HEK293 (cell line): ENCODE data around the gene B4GALT6.

Experiments
- CTCF ChIA-PET: fragments of 350-600 bp; formaldehyde crosslinking; extraction: SDS; loops from one replicate; lab custom pipeline; 2021; ENCODE audit warnings: antibody characterized with exemption; lab: Yijun Ruan, JAX
- POLR2A ChIA-PET: fragments of 300-600 bp; formaldehyde crosslinking; extraction: SDS; loops from one replicate; lab custom pipeline; 2020; ENCODE audit warnings: antibody characterized with exemption, inconsistent platforms; lab: Yijun Ruan, JAX
- H3K27ac ChIP-seq: fragments of 200-500 bp; sonication (Bioruptor generic); 2 replicates; pipeline ENCODE4 v1.5.1; 2014; ENCODE audit warnings: low read depth, low read length, control low read depth, inconsistent platforms; ENCODE audit errors: extremely low read depth
- H3K36me3 ChIP-seq, 2 experiments: fragments of 200-500 bp in 1 of 2; sonication (Bioruptor generic) in 1 of 2; 1 replicate in 1 of 2; 2 replicates in 1 of 2; pipeline ENCODE4 v1.5.1; 2014 to 2017; ENCODE audit warnings: inconsistent platforms in 2 of 2, low read length in 2 of 2; ENCODE audit not compliant: control insufficient read depth in 2 of 2, insufficient read depth in 1 of 2
- H3K4me1 ChIP-seq: fragments of 200-500 bp; sonication (Bioruptor generic); 2 replicates; pipeline ENCODE4 v1.5.1; 2014; ENCODE audit warnings: mild to moderate bottlenecking, low read length, inconsistent platforms; ENCODE audit not compliant: control insufficient read depth, insufficient read depth
- H3K4me3 ChIP-seq: 2 replicates; pipeline ENCODE4 v1.5.1; 2011; ENCODE audit warnings: low read depth, mild to moderate bottlenecking, control low read depth, low read length, moderate library complexity
- H3K9me3 ChIP-seq: fragments of 200-500 bp; sonication (Bioruptor generic); 2 replicates; pipeline ENCODE4 v1.5.1; 2014; ENCODE audit warnings: low read depth, low read length, inconsistent platforms; ENCODE audit not compliant: control insufficient read depth, insufficient read depth
- GLIS2 ChIP-seq: fragments of 450-650 bp; formaldehyde crosslinking; IDR thresholded peaks from 2 replicates; pipeline ENCODE4 v1.5.1; 2016; ENCODE audit warnings: missing biosample characterization, missing genetic modification characterization
- IKZF3 ChIP-seq: fragments of 450-650 bp; IDR thresholded peaks from 2 replicates; pipeline ENCODE4 v1.5.0; 2018; ENCODE audit warnings: missing biosample characterization, mild to moderate bottlenecking, missing genetic modification characterization, moderate library complexity
- KLF9 ChIP-seq: fragments of 450-650 bp; formaldehyde crosslinking; IDR thresholded peaks from 2 replicates; pipeline ENCODE4 v1.5.1; 2016; ENCODE audit warnings: missing biosample characterization, missing genetic modification characterization, low read depth
- RBAK ChIP-seq: fragments of 450-650 bp; formaldehyde crosslinking; IDR thresholded peaks from 2 replicates; pipeline ENCODE4 v1.5.1; 2016; ENCODE audit warnings: missing biosample characterization, missing genetic modification characterization
- YY2 ChIP-seq: fragments of 450-650 bp; formaldehyde crosslinking; IDR thresholded peaks from 2 replicates; pipeline ENCODE4 v1.5.1; 2016; ENCODE audit warnings: missing biosample characterization, missing genetic modification characterization
- ZFP3 ChIP-seq: fragments of 450-650 bp; formaldehyde crosslinking; IDR thresholded peaks from 2 replicates; pipeline ENCODE4 v1.5.1; 2016; ENCODE audit warnings: low read depth, missing biosample characterization, missing genetic modification characterization
- ZFP37 ChIP-seq: fragments of 450-650 bp; formaldehyde crosslinking; IDR thresholded peaks from 2 replicates; pipeline ENCODE4 v1.5.1; 2016; ENCODE audit warnings: missing biosample characterization, missing genetic modification characterization
- ZFP69B ChIP-seq: fragments of 450-650 bp; formaldehyde crosslinking; IDR thresholded peaks from 2 replicates; pipeline ENCODE4 v1.5.1; 2016; ENCODE audit warnings: missing biosample characterization, missing genetic modification characterization
- ZNF274 ChIP-seq, 2 experiments: fragments of 200-500 bp in 1 of 2; fragments of 450-650 bp in 1 of 2; sonication (Bioruptor generic) in 1 of 2; formaldehyde crosslinking in 1 of 2; IDR thresholded peaks; 2 replicates each; pipeline versions ENCODE4 v1.5.1 to v1.6.1; 2014 to 2016; ENCODE audit warnings: borderline replicate concordance in 1 of 2, inconsistent platforms in 1 of 2, low read length in 1 of 2, missing biosample characterization in 1 of 2, missing genetic modification characterization in 1 of 2
- ZNF510 ChIP-seq: fragments of 450-650 bp; formaldehyde crosslinking; IDR thresholded peaks from 2 replicates; pipeline ENCODE4 v1.5.1; 2018; ENCODE audit warnings: mild to moderate bottlenecking, missing genetic modification characterization, missing biosample characterization; ENCODE audit not compliant: insufficient replicate concordance
- ZNF629 ChIP-seq: fragments of 450-650 bp; formaldehyde crosslinking; IDR thresholded peaks from 2 replicates; pipeline ENCODE4 v1.5.1; 2017; ENCODE audit warnings: missing biosample characterization, missing genetic modification characterization
- ZNF660 ChIP-seq: fragments of 450-650 bp; IDR thresholded peaks from 2 replicates; pipeline ENCODE4 v1.5.1; 2018; ENCODE audit warnings: missing biosample characterization, mild to moderate bottlenecking, missing genetic modification characterization
- ZNF776 ChIP-seq: fragments of 450-650 bp; formaldehyde crosslinking; IDR thresholded peaks from 2 replicates; pipeline ENCODE4 v1.5.0; 2017; ENCODE audit warnings: missing biosample characterization, missing genetic modification characterization, borderline replicate concordance
- TF ChIP-seq, protein P1 (sequence below): fragments of 450-650 bp; formaldehyde crosslinking; IDR thresholded peaks from 2 replicates; pipeline ENCODE4 v1.5.1; 2017; ENCODE audit warnings: missing biosample characterization, missing genetic modification characterization
- TF ChIP-seq, protein P2 (sequence below): fragments of 450-650 bp; formaldehyde crosslinking; IDR thresholded peaks from 2 replicates; pipeline ENCODE4 v1.5.1; 2017; ENCODE audit warnings: missing biosample characterization, missing genetic modification characterization
- TF ChIP-seq, protein P3 (sequence below): fragments of 450-650 bp; formaldehyde crosslinking; IDR thresholded peaks from 2 replicates; pipeline ENCODE4 v1.5.1; 2016; ENCODE audit warnings: missing biosample characterization, missing genetic modification characterization
- TF ChIP-seq, protein P4 (sequence below): fragments of 450-650 bp; formaldehyde crosslinking; IDR thresholded peaks from 2 replicates; pipeline ENCODE4 v1.5.1; 2016; ENCODE audit warnings: missing biosample characterization, missing genetic modification characterization
- TF ChIP-seq, protein P5 (sequence below): fragments of 450-650 bp; formaldehyde crosslinking; IDR thresholded peaks from 2 replicates; pipeline ENCODE4 v1.5.1; 2016; ENCODE audit warnings: missing biosample characterization, missing genetic modification characterization
- TF ChIP-seq, protein P6 (sequence below): fragments of 450-650 bp; formaldehyde crosslinking; IDR thresholded peaks from 2 replicates; pipeline ENCODE4 v1.5.1; 2016; ENCODE audit warnings: missing biosample characterization, missing genetic modification characterization

The B4GALT6 gene

DNA sequence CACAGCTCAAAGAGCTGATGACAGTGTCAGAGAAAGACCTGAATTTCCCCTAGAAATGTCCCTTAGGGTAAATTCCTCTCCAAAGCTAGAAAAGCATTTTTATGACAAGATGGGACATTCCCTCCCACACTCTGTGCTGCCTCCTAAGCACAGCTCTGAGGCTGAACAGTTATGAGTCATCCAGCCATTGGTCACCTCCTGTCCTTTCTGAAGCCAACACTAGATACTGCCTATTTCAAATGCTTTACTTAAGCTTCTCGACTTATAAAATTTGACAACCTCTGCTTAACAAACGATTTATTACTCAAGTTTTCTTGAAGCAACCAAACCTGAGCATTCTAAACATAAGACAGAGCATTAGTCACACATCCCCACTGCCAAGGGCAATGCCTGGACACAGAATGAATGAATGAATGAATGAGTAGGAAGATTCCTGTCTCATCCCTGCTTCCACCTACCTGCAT lies 35.4 kb downstream of the B4GALT6 start (continued):
- TF ChIP-seq ZNF274 (IDR thresholded peaks at IDR 0.05; ENCODE audit: low read length) (no peak), ZNF274 (tag by site-specific recombination; IDR thresholded peaks at IDR 0.05; ENCODE audit: borderline replicate concordance) (no peak), ZNF776 (tag by site-specific recombination) (no peak)
- TF ChIP-seq, protein P1, sequence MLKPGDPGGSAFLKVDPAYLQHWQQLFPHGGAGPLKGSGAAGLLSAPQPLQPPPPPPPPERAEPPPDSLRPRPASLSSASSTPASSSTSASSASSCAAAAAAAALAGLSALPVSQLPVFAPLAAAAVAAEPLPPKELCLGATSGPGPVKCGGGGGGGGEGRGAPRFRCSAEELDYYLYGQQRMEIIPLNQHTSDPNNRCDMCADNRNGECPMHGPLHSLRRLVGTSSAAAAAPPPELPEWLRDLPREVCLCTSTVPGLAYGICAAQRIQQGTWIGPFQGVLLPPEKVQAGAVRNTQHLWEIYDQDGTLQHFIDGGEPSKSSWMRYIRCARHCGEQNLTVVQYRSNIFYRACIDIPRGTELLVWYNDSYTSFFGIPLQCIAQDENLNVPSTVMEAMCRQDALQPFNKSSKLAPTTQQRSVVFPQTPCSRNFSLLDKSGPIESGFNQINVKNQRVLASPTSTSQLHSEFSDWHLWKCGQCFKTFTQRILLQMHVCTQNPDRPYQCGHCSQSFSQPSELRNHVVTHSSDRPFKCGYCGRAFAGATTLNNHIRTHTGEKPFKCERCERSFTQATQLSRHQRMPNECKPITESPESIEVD: peak; percentile 61
- TF ChIP-seq, protein P2, sequence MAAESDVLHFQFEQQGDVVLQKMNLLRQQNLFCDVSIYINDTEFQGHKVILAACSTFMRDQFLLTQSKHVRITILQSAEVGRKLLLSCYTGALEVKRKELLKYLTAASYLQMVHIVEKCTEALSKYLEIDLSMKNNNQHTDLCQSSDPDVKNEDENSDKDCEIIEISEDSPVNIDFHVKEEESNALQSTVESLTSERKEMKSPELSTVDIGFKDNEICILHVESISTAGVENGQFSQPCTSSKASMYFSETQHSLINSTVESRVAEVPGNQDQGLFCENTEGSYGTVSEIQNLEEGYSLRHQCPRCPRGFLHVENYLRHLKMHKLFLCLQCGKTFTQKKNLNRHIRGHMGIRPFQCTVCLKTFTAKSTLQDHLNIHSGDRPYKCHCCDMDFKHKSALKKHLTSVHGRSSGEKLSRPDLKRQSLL: no peak

DNA sequence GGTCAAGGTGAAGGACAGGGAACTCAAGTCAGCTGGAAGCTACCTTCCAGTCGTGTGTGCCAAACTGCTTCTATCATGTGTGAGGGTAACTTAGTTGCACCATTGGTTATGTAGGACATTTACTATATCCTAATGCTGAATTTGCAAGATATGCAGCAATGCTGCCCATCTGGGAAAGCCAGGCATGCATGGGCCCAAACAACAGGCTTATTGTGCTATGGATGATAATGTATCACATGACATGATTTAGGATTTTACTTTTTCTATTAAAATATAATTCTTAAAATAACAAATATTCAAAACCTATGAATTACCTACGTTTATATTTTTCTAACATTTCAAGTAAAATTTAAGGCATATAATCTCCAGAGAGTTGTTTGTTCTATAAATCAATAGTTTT lies 35.9 kb downstream of the B4GALT6 start:
- Histone ChIP-seq H3K4me1 (peaks cover 11% of the 10 kb centered on the region), H3K4me3 (no peak overlapping the region), H3K9me3 (no peaks in the 10 kb centered on the region), H3K27ac (no peak overlapping the region), H3K36me3 (peaks cover 0 to under 1% of the 10 kb centered on the region in 2 experiments; a peak in 1 of 3 replicates)
- POLR2A ChIA-PET: interaction anchor here (1.1 kb wide), 1 partner anchor 10 kb away, joined by 4 read pairs; no protein-coding TSS in a partner anchor
- CTCF ChIA-PET: interaction anchor here (0.6 to 1.1 kb wide), 3 partner anchors 85 to 359 kb away, joined by 3 read pairs; no protein-coding TSS in a partner anchor
- TF ChIP-seq GLIS2 (tag by site-specific recombination): no peak
- TF ChIP-seq ZNF510 (tag by site-specific recombination): no peak
- TF ChIP-seq, protein P3, sequence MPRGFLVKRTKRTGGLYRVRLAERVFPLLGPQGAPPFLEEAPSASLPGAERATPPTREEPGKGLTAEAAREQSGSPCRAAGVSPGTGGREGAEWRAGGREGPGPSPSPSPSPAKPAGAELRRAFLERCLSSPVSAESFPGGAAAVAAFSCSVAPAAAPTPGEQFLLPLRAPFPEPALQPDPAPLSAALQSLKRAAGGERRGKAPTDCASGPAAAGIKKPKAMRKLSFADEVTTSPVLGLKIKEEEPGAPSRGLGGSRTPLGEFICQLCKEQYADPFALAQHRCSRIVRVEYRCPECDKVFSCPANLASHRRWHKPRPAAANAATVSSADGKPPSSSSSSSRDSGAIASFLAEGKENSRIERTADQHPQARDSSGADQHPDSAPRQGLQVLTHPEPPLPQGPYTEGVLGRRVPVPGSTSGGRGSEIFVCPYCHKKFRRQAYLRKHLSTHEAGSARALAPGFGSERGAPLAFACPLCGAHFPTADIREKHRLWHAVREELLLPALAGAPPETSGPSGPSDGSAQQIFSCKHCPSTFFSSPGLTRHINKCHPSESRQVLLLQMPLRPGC (tag by site-specific recombination): no peak
- TF ChIP-seq, protein P4, sequence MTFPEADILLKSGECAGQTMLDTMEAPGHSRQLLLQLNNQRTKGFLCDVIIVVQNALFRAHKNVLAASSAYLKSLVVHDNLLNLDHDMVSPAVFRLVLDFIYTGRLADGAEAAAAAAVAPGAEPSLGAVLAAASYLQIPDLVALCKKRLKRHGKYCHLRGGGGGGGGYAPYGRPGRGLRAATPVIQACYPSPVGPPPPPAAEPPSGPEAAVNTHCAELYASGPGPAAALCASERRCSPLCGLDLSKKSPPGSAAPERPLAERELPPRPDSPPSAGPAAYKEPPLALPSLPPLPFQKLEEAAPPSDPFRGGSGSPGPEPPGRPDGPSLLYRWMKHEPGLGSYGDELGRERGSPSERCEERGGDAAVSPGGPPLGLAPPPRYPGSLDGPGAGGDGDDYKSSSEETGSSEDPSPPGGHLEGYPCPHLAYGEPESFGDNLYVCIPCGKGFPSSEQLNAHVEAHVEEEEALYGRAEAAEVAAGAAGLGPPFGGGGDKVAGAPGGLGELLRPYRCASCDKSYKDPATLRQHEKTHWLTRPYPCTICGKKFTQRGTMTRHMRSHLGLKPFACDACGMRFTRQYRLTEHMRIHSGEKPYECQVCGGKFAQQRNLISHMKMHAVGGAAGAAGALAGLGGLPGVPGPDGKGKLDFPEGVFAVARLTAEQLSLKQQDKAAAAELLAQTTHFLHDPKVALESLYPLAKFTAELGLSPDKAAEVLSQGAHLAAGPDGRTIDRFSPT (tag by site-specific recombination): no peak
- no peak for TF ChIP-seq IKZF3 (tag by site-specific recombination)
- no peak for TF ChIP-seq ZNF629 (tag by site-specific recombination)
- no peak for TF ChIP-seq YY2 (tag by site-specific recombination)
- no peak for TF ChIP-seq ZNF660 (tag by site-specific recombination)
- no peak for TF ChIP-seq ZFP37 (tag by site-specific recombination)
- TF ChIP-seq, protein P5, sequence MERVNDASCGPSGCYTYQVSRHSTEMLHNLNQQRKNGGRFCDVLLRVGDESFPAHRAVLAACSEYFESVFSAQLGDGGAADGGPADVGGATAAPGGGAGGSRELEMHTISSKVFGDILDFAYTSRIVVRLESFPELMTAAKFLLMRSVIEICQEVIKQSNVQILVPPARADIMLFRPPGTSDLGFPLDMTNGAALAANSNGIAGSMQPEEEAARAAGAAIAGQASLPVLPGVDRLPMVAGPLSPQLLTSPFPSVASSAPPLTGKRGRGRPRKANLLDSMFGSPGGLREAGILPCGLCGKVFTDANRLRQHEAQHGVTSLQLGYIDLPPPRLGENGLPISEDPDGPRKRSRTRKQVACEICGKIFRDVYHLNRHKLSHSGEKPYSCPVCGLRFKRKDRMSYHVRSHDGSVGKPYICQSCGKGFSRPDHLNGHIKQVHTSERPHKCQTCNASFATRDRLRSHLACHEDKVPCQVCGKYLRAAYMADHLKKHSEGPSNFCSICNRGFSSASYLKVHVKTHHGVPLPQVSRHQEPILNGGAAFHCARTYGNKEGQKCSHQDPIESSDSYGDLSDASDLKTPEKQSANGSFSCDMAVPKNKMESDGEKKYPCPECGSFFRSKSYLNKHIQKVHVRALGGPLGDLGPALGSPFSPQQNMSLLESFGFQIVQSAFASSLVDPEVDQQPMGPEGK (tag by site-specific recombination): no peak
- TF ChIP-seq, protein P1: no peak
- TF ChIP-seq ZFP69B (tag by site-specific recombination): no peak
- no peak for TF ChIP-seq ZFP3 (tag by site-specific recombination)
- no peak for TF ChIP-seq KLF9 (tag by site-specific recombination)
- no peak for TF ChIP-seq RBAK (tag by site-specific recombination)
- TF ChIP-seq, protein P6, sequence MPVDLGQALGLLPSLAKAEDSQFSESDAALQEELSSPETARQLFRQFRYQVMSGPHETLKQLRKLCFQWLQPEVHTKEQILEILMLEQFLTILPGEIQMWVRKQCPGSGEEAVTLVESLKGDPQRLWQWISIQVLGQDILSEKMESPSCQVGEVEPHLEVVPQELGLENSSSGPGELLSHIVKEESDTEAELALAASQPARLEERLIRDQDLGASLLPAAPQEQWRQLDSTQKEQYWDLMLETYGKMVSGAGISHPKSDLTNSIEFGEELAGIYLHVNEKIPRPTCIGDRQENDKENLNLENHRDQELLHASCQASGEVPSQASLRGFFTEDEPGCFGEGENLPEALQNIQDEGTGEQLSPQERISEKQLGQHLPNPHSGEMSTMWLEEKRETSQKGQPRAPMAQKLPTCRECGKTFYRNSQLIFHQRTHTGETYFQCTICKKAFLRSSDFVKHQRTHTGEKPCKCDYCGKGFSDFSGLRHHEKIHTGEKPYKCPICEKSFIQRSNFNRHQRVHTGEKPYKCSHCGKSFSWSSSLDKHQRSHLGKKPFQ (tag by site-specific recombination): no peak
